AG09309 (cell line): Measurements from ENCODE around the gene TIA1.

ENCODE experiments used
- DNase-seq: peaks from one replicate; pipeline ENCODE4 v3.0.0-alpha.2; 2010; ENCODE audit warnings: low read depth
- H3K4me3 ChIP-seq: 2 replicates; pipeline ENCODE4 v1.5.1; 2011; ENCODE audit warnings: mild to moderate bottlenecking, low read depth, low read length, moderate library complexity; ENCODE audit not compliant: control insufficient read depth
- TF ChIP-seq, protein P1 (sequence below): IDR thresholded peaks from 2 replicates; pipeline ENCODE4 v1.5.1; 2011; ENCODE audit warnings: mild to moderate bottlenecking, low read depth, low read length, inconsistent platforms; ENCODE audit not compliant: insufficient read depth, control insufficient read depth; ENCODE audit errors: missing control alignments

Gene TIA1

DNA sequence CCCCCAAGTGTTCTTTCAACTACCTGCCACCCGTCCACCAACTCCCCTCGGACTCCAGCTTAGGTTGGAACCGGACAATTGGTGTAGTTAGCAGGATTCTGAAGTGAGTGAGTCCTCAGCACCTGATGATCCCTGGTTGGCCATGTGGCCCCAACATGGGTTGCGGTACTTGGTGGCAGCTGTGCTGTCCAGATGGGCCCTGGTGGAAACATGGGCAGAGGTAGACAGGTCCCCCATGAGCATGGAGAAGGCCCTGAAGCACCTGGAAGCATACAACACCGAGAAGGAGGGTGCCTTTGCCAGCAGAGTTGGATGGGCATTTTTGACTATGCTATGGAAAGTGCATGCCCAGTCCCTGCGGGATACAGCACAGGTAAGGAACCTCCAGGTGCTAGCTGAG lies 46.6 kb downstream of the TIA1 start:
- TF ChIP-seq, protein P1, sequence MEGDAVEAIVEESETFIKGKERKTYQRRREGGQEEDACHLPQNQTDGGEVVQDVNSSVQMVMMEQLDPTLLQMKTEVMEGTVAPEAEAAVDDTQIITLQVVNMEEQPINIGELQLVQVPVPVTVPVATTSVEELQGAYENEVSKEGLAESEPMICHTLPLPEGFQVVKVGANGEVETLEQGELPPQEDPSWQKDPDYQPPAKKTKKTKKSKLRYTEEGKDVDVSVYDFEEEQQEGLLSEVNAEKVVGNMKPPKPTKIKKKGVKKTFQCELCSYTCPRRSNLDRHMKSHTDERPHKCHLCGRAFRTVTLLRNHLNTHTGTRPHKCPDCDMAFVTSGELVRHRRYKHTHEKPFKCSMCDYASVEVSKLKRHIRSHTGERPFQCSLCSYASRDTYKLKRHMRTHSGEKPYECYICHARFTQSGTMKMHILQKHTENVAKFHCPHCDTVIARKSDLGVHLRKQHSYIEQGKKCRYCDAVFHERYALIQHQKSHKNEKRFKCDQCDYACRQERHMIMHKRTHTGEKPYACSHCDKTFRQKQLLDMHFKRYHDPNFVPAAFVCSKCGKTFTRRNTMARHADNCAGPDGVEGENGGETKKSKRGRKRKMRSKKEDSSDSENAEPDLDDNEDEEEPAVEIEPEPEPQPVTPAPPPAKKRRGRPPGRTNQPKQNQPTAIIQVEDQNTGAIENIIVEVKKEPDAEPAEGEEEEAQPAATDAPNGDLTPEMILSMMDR = no peak
- DNase-seq = no peak
- no peak overlapping the region for H3K4me3 ChIP-seq

DNA sequence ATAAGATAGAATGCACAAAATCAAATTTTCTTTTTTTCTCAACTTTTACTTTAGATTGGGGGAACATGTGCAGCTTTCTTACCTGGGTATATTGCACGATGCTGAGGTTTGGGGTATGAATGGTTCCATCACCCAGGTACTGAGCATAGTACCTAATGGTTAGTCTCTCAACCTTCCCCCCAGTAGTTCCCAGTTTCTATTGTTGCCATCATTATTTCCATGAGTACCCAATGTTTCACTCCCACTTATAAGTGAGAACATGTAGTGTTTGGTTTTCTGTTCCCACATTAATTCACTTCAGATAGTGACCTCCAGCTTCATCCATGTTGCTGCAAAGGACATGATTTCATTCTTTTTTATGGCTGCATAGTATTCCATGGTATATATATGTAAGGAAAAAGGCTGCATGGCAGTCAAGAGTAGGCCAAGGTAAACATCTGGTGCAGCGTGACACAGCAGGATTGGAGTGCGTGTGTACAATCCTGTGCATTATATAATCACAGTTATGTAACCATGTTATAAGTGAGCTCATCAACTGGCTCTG lies 47.1 kb downstream of the TIA1 start:
- no peak overlapping the region for H3K4me3 ChIP-seq
- TF ChIP-seq, protein P1 = no peak
- DNase-seq = no peak

DNA sequence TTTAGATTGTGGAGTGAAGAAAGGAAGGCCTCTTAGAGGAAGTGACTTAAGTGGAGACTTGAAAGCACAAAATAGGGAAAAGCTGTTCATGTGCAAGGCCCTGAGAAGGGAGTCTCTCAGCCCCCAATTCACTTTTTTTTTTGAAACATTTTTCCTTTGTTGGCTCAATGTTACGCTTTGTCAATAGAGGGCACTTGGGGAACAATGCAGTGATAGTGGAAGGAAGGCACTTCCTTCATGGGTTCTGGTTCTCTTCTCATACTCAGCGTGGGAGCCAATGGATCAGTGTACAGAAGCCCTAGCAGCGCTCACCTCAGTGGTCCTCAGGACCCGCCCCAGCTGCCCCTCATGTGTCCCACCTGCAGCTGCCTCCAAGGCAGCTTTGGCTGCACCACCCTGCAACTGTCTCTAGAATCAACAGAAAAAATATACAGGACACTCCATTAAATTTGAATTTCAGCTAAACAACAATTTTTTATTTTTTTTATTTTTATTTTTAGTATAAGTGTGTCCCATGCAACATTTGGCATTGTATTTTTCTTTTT lies 49.0 kb downstream of the TIA1 start:
- no peak for DNase-seq
- no peak overlapping the region for H3K4me3 ChIP-seq
- TF ChIP-seq, protein P1 = no peak

DNA sequence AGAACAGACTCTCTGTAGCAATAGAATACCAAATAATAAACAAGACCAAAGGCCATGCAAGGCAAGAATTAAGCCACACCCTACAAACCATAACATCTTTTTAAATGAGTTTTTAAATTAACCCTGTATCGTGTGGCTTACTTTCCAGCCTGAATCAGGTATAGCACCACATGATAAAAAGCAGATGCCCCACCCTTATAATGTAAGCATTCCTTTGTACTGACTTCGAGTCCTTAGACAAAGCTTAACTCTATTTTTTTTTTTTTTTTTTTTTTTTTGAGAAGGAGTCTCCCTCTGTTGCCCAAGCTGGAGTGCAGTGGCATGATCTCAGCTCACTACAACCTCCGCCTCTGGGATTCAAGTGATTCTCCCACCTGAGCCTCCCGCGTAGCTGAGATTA lies 55.9 kb downstream of the TIA1 start:
- no peak for DNase-seq
- TF ChIP-seq, protein P1 = no peak
- H3K4me3 ChIP-seq = no peak overlapping the region

DNA sequence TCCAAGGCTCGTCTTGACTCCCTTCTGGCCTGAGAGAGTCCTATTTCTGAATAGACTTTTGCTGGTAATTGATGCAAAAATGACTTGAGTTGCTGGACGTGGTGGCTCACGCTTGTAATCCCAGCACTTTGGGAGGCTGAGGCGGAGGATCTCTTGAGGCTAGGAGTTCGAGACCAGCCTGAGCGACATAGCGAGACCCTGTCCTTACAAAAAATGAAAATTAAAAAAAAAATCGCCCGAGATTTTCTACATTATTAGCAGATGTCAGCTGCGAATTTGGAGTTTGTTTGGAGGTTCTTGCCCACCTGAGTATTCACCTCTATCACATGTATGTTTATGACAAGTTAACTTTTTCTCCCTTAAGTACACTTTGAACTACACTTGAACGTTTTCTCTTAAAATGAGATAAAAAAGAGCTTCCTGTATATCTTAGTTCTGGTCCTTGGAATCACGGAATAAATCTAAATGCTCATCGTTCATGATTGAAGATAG lies 57.1 kb downstream of the TIA1 start:
- TF ChIP-seq, protein P1 = no peak
- H3K4me3 ChIP-seq = peak overlapping the region; percentile 47
- no peak for DNase-seq

DNA sequence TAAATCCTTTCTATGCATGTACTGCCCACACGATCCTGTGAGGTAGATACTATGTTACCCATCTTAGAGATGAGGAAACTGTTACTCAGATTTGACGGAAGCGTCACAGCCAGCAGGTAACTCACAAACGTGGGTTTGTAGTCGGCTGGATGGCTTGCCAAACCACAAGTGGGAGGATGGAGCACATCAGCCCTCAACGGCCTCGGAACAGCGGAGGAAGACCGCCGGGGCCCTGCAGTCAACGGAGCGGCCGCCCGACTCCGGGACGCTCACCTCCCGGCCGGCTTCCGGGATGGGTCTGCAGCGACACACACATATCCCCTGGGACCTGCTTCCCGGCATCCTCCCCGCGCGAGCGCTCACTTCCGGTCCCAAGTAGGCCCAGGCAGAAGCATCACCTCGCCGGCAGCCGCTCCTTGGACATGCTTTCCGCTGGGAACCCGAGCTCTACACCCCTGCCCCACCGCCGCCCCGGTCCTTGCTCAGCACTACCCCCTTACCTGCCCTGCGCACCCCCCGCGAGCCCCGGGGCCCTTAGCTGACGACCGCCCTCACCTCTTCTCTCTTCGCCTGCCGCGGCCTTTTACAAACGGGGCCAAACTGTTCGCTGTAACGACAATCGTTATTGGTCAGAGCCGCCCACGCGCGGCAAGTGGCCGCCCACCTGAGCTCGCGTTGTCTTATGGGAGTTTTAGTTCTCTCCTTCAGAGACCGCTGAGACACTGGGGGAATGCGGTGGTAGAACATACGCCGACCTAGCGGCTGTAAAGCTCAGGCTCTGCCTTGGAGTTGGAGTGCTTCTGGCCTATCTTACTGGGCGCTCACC lies 57.8 kb downstream of the TIA1 start, which contains the start of gene C2orf42:
Gene C2orf42 (minus strand): TSS at position 602 of the 826 bp plus-strand sequence. CDS start 9,034 bp downstream, outside the sequence.
- TF ChIP-seq, protein P1 = peak; percentile 12
- peak; percentile 95 for DNase-seq

More for the DNA sequence above, 57.8 kb downstream of the TIA1 start, which contains the start of gene C2orf42:
- peak within 1 kb of the TSS; percentile 47 for H3K4me3 ChIP-seq
